NCI-H524 treated with DMSO at 0.1 percent for 48 hours (cell line): ENCODE data around the gene PPARD.
"Not testable (repeated sequence)": the region's sequence is repeated elsewhere in the genome, so short reads cannot be mapped to it uniquely, and the experiment has no call there.

Experiments
- DNase-seq: peaks from one replicate; lab custom pipeline; 2025; lab: John Stamatoyannopoulos, UW

PPARD gene

GRCh38 chr6:35385457-35386202 is 43.3 kb downstream of the PPARD start:
- no peak for DNase-seq

GRCh38 chr6:35386989-35387388 is 44.6 kb downstream of the PPARD start:
- DNase-seq, result no peak

- no peak for DNase-seq
Measured at GRCh38 chr6:35388030-35388429, 45.7 kb downstream of the PPARD start.

GRCh38 chr6:35388772-35389352 is 46.5 kb downstream of the PPARD start:
- DNase-seq, result no peak

GRCh38 chr6:35389386-35389785 is 47.0 kb downstream of the PPARD start:
- DNase-seq, result not testable (repeated sequence)

- DNase-seq, result no peak
Measured at GRCh38 chr6:35391240-35391968, 49.0 kb downstream of the PPARD start.

GRCh38 chr6:35392111-35392702 is 49.8 kb downstream of the PPARD start:
- no peak for DNase-seq

GRCh38 chr6:35392773-35393672 is 50.7 kb downstream of the PPARD start:
- DNase-seq, result no peak

- DNase-seq, result no peak
Measured at GRCh38 chr6:35396991-35397390, 54.6 kb downstream of the PPARD start.

GRCh38 chr6:35397806-35398418 is 55.6 kb downstream of the PPARD start:
- DNase-seq, result no peak

GRCh38 chr6:35398526-35398925 is 56.2 kb downstream of the PPARD start:
- no peak for DNase-seq

GRCh38 chr6:35400111-35400510 is 57.8 kb downstream of the PPARD start:
- no peak for DNase-seq

GRCh38 chr6:35400901-35401311 is 58.5 kb downstream of the PPARD start:
- no peak for DNase-seq

GRCh38 chr6:35401514-35401913 is 59.2 kb downstream of the PPARD start:
- DNase-seq, result no peak

GRCh38 chr6:35402136-35402855 is 59.9 kb downstream of the PPARD start:
- DNase-seq, result no peak

- DNase-seq, result no peak
Measured at GRCh38 chr6:35402856-35403191, 60.5 kb downstream of the PPARD start.

GRCh38 chr6:35403544-35404442 is 61.4 kb downstream of the PPARD start:
- no peak for DNase-seq

- no peak for DNase-seq
Measured at GRCh38 chr6:35406711-35407485, 64.5 kb downstream of the PPARD start.

- DNase-seq, result no peak
Measured at GRCh38 chr6:35409245-35409644, 66.9 kb downstream of the PPARD start.
